Esophagus squamous epithelium (tissue), 5 donors: ENCODE measurements around the gene TGFBRAP1. TPM values are rescaled to one million over a fixed set of nuclear protein-coding genes. Genes with fewer than 3 reads are reported as not detected.

Experiments
- DNase-seq: peaks from one replicate; lab custom pipeline; 2025; lab: John Stamatoyannopoulos, UW
- H3K27ac ChIP-seq, 4 donors: fragments of 200-600 bp; sonication (generic); one replicate each; pipeline ENCODE4 v1.5.1; 2016 to 2019; ENCODE audit warnings: mild to moderate bottlenecking in 1 of 4
- H3K27me3 ChIP-seq, 4 donors: fragments of 200-600 bp; sonication (generic); 1 replicate in 3 of 4; 2 replicates in 1 of 4; pipeline versions ENCODE4 v1.5.1 to v1.6.0; 2017 to 2021; ENCODE audit warnings: antibody characterized with exemption in 1 of 4
- H3K36me3 ChIP-seq, 3 donors: fragments of 200-600 bp; sonication (generic); one replicate each; pipeline ENCODE4 v1.5.1; 2016 to 2019
- H3K4me1 ChIP-seq, 3 donors: fragments of 200-600 bp; sonication (generic); one replicate each; pipeline ENCODE4 v1.5.1; 2017 to 2019
- H3K4me3 ChIP-seq, 4 donors: fragments of 200-600 bp; sonication (generic); 1 replicate in 3 of 4; 2 replicates in 1 of 4; pipeline ENCODE4 v1.5.1; 2016 to 2019; ENCODE audit warnings: mild to moderate bottlenecking in 2 of 4, moderate library complexity in 1 of 4
- H3K9me3 ChIP-seq, 3 donors: fragments of 200-600 bp; sonication (generic); one replicate each; pipeline ENCODE4 v1.5.1; 2016 to 2019
- POLR2A ChIP-seq, 4 donors: fragments of 450-650 bp; IDR thresholded peaks; one replicate each; pipeline ENCODE4 v1.6.1; 2017; ENCODE audit warnings: antibody characterized with exemption in 4 of 4, mild to moderate bottlenecking in 4 of 4, moderate library complexity in 3 of 4
- WGBS, 2 donors: methylation state at CpG; one replicate each; pipeline ENCODE4 v1.1.5; 2018; 5-methylcytosine and 5-hydroxymethylcytosine counted together
- intact Hi-C: fragments of 100-400 bp; cut with DNase I; formaldehyde crosslinking; loops from one replicate; pipeline ENCODE4 v1.15.0; 2022
- total RNA-seq, 4 donors: library from RNA; depleted of rRNA; stranded (reverse); fragments of >200 nt; gene quantifications; one replicate each; pipeline ENCODE4 v1.1.0, GENCODE V29; 2016
- TF ChIP-seq, protein P1 (sequence below), 6 experiments: fragments of 450-650 bp in 4 of 6; fragments of 200-600 bp in 2 of 6; sonication (generic) in 2 of 6; IDR thresholded peaks; one replicate each; pipeline ENCODE4 v1.5.1; 2016 to 2019; ENCODE audit warnings: antibody characterized with exemption in 6 of 6, mild to moderate bottlenecking in 4 of 6, moderate library complexity in 4 of 6
- donor health status: DM: yes; HTN: yes; CAD: no.

TGFBRAP1 gene
- total RNA-seq, 4 donors from 2014 or later: 11.7 to 24.6 (median 15.6) TPM

DNA sequence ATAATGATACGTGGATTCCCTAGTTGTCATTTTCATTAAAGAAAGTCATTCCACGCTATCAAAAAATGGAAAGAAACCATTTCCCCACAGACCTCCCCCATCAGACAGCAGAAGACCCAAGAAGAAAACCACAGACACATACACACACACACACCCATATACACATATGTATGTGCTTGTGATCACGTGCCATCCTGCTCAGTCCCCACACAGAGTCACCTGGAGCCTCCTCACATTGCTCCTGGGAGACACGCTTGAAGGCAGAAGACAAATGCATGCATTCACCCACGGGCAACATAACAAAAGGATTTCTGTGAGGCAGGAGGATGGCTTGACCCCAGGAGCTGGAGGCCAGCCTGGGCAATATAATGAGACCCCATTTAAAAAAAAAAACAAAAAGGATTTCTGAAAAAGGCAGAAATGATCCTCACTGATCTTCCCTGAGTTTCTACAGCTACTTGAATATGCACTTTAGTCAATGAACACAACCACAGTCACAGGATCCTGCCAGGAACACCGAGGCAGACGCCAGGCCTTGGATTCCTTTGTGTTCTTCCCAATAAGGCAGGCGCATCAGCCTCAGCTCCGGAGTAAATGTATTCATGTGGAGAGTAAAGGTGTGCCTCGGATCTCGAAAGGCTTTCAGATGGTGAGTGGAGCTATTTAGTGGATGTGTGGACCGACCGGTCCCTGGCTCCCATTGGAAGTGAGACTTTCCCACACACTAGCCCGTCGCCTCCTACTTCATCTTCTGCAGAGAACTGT, 21.0 kb downstream of the TGFBRAP1 start:
- Histone ChIP-seq H3K4me3 (no peak overlapping the region), H3K4me1 (no peaks in the 10 kb centered on the region), H3K27ac (no peak overlapping the region), H3K36me3 (peaks cover 5 to 41% (median 18%) of the 10 kb centered on the region in 3 donors), H3K9me3 (no peaks in the 10 kb centered on the region), H3K27me3 (no peaks in the 10 kb centered on the region)
- WGBS, 2 donors: 88 to 93% methylated on average over 10 to 15 of the region's 15 CpGs
- TF ChIP-seq POLR2A (IDR thresholded peaks at IDR 0.05): no peak
- TF ChIP-seq, protein P1, sequence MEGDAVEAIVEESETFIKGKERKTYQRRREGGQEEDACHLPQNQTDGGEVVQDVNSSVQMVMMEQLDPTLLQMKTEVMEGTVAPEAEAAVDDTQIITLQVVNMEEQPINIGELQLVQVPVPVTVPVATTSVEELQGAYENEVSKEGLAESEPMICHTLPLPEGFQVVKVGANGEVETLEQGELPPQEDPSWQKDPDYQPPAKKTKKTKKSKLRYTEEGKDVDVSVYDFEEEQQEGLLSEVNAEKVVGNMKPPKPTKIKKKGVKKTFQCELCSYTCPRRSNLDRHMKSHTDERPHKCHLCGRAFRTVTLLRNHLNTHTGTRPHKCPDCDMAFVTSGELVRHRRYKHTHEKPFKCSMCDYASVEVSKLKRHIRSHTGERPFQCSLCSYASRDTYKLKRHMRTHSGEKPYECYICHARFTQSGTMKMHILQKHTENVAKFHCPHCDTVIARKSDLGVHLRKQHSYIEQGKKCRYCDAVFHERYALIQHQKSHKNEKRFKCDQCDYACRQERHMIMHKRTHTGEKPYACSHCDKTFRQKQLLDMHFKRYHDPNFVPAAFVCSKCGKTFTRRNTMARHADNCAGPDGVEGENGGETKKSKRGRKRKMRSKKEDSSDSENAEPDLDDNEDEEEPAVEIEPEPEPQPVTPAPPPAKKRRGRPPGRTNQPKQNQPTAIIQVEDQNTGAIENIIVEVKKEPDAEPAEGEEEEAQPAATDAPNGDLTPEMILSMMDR (IDR thresholded peaks at IDR 0.05): no peak
- intact Hi-C loops: no loop called here
- DNase-seq: no peak

DNA sequence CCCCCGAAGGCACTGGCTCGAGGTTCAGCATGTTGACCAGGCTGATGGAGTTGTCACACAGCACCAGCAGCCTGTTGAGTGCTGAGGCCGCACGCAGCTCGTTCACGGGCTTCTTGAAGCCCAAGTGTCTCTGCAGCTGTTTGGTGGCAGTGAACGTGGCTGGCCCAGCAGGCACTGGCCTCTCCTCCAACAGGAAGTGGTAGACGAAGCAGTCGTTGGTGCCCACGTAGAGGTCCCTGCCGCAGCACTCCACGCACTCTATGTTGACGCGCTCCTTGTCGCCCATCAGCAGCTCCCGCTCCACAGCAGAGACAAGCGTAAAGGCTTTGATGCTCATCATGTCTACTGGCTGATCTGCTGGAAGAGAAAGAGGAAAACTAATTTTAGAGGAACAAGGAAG, 21.6 kb downstream of the TGFBRAP1 start:
- Histone ChIP-seq H3K27ac (no peak overlapping the region), H3K4me3 (no peak overlapping the region), H3K36me3 (peaks cover 5 to 46% (median 18%) of the 10 kb centered on the region in 3 donors), H3K27me3 (no peaks in the 10 kb centered on the region), H3K4me1 (no peaks in the 10 kb centered on the region), H3K9me3 (no peaks in the 10 kb centered on the region)
- no peak for TF ChIP-seq POLR2A (IDR thresholded peaks at IDR 0.05)
- 91 to 93% methylated on average over 10 to 13 of the region's 17 CpGs for WGBS, 2 donors
- DNase-seq: no peak
- intact Hi-C loops: no loop called here

DNA sequence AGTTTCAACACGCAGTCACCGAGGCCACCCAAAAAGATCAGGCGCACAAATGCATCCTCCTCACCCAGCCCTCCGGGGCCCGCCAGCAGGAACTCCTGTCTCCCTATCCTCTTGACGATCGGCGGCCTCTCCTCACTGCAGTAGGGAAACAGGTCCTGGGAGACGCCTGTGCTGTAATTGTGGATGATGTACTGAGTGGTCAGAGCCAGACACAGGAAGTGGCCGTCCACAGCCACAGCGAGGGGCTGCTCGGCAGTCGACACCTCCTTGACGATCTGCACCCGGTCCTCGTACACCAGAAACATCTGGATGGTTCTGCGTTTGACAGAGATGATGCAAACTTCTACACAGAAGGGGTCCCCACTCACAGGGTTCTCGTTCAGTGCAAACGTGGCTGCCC, 22.0 kb downstream of the TGFBRAP1 start:
- H3K36me3 ChIP-seq: peaks cover 5 to 46% (median 18%) of the 10 kb centered on the region in 3 donors
- intact Hi-C loops: no loop called here
- DNase-seq: no peak
- H3K4me3 ChIP-seq: no peak overlapping the region
- H3K9me3 ChIP-seq: no peaks in the 10 kb centered on the region
- H3K4me1 ChIP-seq: no peaks in the 10 kb centered on the region
- no peak for TF ChIP-seq POLR2A (IDR thresholded peaks at IDR 0.05)
- TF ChIP-seq, protein P1 (IDR thresholded peaks at IDR 0.05): no peak
- WGBS, 2 donors: 81 to 92% methylated on average over 8 to 17 of the region's 19 CpGs
- H3K27me3 ChIP-seq: no peaks in the 10 kb centered on the region
- H3K27ac ChIP-seq: no peak overlapping the region

DNA sequence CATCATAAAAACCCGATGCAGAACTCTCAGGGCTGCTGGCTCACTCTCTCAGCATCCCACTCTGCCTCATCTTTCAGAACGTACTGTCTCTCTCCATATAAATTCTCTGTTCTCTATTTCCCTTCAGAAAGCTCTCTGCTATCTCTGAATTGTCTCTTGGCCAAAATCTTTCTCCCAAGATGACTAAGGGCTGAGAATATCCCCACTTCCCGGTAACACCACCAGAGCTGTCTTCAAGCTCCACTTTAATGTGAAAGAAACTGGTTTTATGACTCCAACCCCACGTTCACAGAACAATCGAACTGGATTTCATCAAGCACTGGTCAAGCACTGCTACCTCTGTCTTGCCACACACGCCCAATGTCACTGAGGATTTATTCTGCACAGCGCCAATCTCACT, 22.4 kb downstream of the TGFBRAP1 start:
- Histone ChIP-seq H3K36me3 (peaks cover 5 to 46% (median 18%) of the 10 kb centered on the region in 3 donors), H3K27ac (no peak overlapping the region), H3K4me3 (no peak overlapping the region), H3K9me3 (no peaks in the 10 kb centered on the region), H3K4me1 (no peaks in the 10 kb centered on the region), H3K27me3 (no peaks in the 10 kb centered on the region)
- 68 to 76% methylated on average over 7 of the region's 7 CpGs for whole genome bisulfite sequencing, 2 donors
- no peak for DNase-seq
- intact Hi-C loops: no loop called here
- TF ChIP-seq POLR2A (IDR thresholded peaks at IDR 0.05): no peak
- TF ChIP-seq, protein P1 (IDR thresholded peaks at IDR 0.05): no peak

DNA sequence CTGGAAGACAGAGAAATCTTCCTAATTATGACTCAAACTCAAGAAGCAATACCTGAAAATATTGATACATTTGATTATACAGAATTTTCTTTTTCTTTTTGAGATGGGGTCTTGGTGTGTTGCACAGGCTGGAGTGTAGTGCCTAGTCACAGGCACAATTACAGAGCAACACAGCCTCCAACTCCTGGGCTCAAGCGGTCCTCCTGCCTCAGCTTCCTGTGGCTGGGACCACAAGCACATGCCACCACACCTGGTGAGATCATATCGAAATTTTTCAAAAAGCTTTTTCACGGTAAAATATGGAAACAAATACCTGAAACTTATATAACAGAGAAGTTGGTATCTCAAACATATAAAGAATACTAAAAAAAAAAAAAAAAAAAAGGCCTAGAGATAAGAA, 27.9 kb downstream of the TGFBRAP1 start:
- Histone ChIP-seq H3K4me3 (no peak overlapping the region), H3K36me3 (peaks cover 10 to 56% (median 19%) of the 10 kb centered on the region in 3 donors), H3K4me1 (no peaks in the 10 kb centered on the region), H3K27me3 (no peaks in the 10 kb centered on the region), H3K27ac (no peak overlapping the region), H3K9me3 (no peaks in the 10 kb centered on the region)
- no peak for DNase-seq
- intact Hi-C loops: no loop called here
- WGBS, 2 donors: 74 to 81% methylated on average over 3 of the region's 3 CpGs
- no peak for TF ChIP-seq POLR2A (IDR thresholded peaks at IDR 0.05)
- TF ChIP-seq, protein P1 (IDR thresholded peaks at IDR 0.05): no peak
